Esophagus (tissue), 2 donors: ENCODE measurements around the gene CERCAM. TPM values are rescaled to one million over a fixed set of nuclear protein-coding genes. Genes with fewer than 3 reads are reported as not detected.
"Not testable (repeated sequence)": the region's sequence is repeated elsewhere in the genome, so short reads cannot be mapped to it uniquely, and the experiment has no call there.

Experiments
- H3K27ac ChIP-seq, 2 donors: one replicate each; pipeline ENCODE4 v1.5.1; 2013; ENCODE audit warnings: low read depth in 2 of 2, mild to moderate bottlenecking in 2 of 2, inconsistent platforms in 1 of 2, low read length in 1 of 2, moderate library complexity in 1 of 2
- H3K27me3 ChIP-seq, 2 donors: one replicate each; pipeline ENCODE4 v1.6.1; 2013; ENCODE audit warnings: low read length in 2 of 2, control low read depth in 1 of 2, mild to moderate bottlenecking in 1 of 2; ENCODE audit not compliant: insufficient read depth in 2 of 2, control insufficient read depth in 1 of 2
- H3K36me3 ChIP-seq, 2 donors: one replicate each; pipeline ENCODE4 v1.6.1; 2013; ENCODE audit warnings: low read length in 1 of 2; ENCODE audit not compliant: control insufficient read depth in 2 of 2, insufficient read depth in 2 of 2
- H3K4me1 ChIP-seq, 2 donors: one replicate each; pipeline ENCODE4 v1.6.1; 2013; ENCODE audit warnings: low read length in 1 of 2; ENCODE audit not compliant: control insufficient read depth in 2 of 2, insufficient read depth in 2 of 2
- H3K4me3 ChIP-seq, 2 donors: one replicate each; pipeline ENCODE4 v1.5.1; 2013; ENCODE audit warnings: low read length in 2 of 2, mild to moderate bottlenecking in 2 of 2, low read depth in 1 of 2, moderate library complexity in 1 of 2
- H3K9me3 ChIP-seq, 2 donors: one replicate each; pipeline ENCODE4 v1.6.1; 2013; ENCODE audit warnings: mild to moderate bottlenecking in 2 of 2, low read depth in 1 of 2, low read length in 1 of 2, moderate library complexity in 1 of 2; ENCODE audit not compliant: control insufficient read depth in 2 of 2, insufficient read depth in 1 of 2
- WGBS, 2 donors: extraction: QIAGEN DNeasy Blood & Tissue Kit; methylation state at CpG; one replicate each; pipeline ENCODE4 v1.1.7; 2013; 5-methylcytosine and 5-hydroxymethylcytosine counted together
- polyA plus RNA-seq, 2 donors: library from polyadenylated mRNA; stranded (reverse); fragments of 200-250 nt; gene quantifications; one replicate each; pipeline ENCODE4 v1.2.3, GENCODE V29; 2013
- donor health status: healthy with polysubstance abuse.
- donor health status: Bipolar disorder and iron deficiency.

Gene CERCAM
- polyA plus RNA-seq, 2 donors = 7.2 to 9.6 TPM

DNA sequence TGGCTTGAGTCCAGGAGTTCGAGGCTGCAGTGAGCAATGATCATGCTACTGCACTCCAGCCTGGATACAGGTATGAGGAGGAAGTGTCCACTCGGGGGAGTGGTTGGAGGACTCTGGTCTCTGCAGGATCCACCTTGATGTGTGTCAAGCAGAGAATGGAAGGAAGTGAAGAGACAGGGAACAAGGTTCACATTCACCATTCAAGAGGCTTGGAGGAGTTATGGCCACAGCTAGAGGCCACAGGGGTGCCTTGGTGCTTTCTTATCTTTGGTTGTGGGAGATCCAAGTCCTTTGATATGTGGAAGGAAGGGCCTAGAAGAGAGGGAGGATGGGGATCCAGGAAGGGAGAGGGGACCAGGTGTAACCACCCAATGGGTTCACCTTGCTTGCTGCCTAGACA lies 5.4 kb upstream of the CERCAM start:
- Histone ChIP-seq H3K4me3 (no peak overlapping the region), H3K36me3 (no peaks in the 10 kb centered on the region), H3K9me3 (no peaks in the 10 kb centered on the region), H3K27ac (no peak overlapping the region), H3K4me1 (peaks cover 4 to 7% of the 10 kb centered on the region in 2 donors), H3K27me3 (no peaks in the 10 kb centered on the region)
- 73 to 74% methylated on average over 2 of the region's 2 CpGs for WGBS, 2 donors

DNA sequence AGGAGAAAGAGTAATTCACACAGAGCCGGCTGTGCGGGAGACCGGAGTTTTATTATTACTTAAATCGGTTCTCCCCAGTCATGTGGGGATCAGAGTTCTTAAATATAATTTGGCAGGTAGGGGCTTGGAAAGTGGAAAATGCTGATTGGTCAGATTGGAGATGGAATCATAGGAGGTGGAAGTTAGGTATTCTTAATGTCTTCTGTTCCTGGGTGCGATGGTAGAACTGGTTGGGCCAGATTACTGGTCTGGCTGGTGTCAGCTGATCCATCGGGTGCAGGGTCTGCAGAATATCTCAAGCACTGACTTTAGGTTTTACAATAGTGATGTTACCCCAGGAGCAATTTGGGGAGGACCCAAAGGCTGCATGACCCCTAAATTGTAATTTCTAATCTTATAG lies 4.6 kb upstream of the CERCAM start:
- H3K27ac ChIP-seq = no peak overlapping the region
- H3K36me3 ChIP-seq = no peaks in the 10 kb centered on the region
- no peaks in the 10 kb centered on the region for H3K9me3 ChIP-seq
- no peak overlapping the region for H3K4me3 ChIP-seq
- H3K27me3 ChIP-seq = no peaks in the 10 kb centered on the region
- WGBS, 2 donors = 33 to 36% methylated on average over 6 of the region's 6 CpGs
- peaks cover 4 to 7% of the 10 kb centered on the region in 2 donors for H3K4me1 ChIP-seq

DNA sequence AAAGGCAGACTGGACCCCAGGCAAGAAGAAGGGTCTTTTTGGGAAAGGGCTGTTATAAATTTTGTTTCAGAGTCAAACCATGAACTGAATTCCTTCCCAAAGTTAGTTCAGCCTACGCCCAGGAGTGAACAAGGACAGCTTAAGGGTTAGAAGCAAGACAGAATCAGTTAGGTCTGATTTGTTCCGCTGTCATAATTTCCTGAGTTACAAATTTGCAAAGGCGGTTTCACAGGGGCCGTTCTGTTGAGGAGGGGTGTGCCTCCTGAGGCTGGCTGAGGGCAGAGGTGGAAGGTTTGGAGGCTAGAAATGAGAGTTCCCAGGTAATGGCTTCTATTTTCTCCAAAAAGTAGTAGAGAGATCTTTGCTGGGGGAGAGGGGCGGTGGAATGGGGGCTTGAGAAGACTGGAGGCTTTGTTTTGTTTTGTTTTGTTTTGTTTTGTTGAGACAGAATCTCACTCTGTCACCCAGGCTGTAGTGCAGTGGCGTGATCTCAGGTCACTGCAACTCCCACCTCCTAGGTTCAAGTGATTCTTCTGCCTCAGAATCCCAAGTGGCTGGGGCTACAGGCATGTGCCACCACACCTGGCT lies 4.1 kb upstream of the CERCAM start:
- H3K36me3 ChIP-seq = no peaks in the 10 kb centered on the region
- no peaks in the 10 kb centered on the region for H3K9me3 ChIP-seq
- H3K4me3 ChIP-seq = no peak overlapping the region
- 63 to 71% methylated on average over 6 of the region's 6 CpGs for WGBS, 2 donors
- no peaks in the 10 kb centered on the region for H3K27me3 ChIP-seq
- no peak overlapping the region for H3K27ac ChIP-seq
- peaks cover 4 to 7% of the 10 kb centered on the region in 2 donors for H3K4me1 ChIP-seq

DNA sequence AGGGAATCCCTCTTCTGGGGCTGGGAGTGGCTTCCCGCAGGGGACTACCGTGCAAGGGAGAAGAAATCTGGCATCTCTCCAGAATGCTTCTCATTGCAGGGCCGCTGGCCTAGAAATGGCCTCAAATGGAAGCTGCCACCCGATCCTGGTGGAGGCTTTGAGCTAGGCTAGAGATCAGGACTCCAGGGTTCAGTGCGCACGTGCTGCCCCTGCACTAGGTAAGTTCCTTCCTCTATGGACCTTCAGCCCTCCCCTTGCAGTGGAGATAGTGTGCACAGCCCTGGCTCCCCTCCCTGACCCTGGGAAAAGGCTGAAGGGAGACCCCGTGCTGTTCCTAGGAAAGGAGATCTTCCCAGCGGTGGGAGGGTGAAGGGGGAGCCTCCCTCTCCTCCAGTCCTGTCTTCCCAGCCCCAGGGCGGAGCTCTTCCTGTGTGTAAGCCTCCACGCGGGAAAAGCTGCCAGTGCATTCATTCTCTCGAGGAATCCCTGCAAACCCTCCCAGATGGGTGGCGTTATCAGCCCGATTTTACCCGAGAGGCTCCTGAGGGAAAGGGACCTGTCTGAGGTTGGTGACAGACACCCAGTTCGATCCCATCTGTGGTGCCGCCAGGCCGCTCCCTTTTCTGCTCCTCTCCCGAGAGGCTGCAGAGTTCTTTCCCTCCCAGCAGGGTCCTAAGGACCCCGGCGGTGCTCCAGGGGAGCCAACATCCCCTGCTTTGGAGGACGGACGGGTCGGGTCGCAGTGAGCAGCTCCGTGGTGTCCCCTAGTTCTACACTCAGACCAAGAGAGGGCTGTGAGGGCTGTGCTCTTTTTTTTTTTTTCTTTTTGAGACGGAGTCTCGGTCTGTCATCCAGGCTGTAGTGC lies 1.4 kb upstream of the CERCAM start:
- H3K27ac ChIP-seq = no peak overlapping the region
- peaks cover 0 to 2% of the 10 kb centered on the region in 2 donors for H3K36me3 ChIP-seq
- WGBS, 2 donors = 8 to 11% methylated on average over 27 to 28 of the region's 28 CpGs
- no peaks in the 10 kb centered on the region for H3K27me3 ChIP-seq
- peaks cover 4 to 7% of the 10 kb centered on the region in 2 donors for H3K4me1 ChIP-seq
- H3K9me3 ChIP-seq = no peaks in the 10 kb centered on the region
- H3K4me3 ChIP-seq = peak overlapping the region in 1 of 2 donors; percentile 64

DNA sequence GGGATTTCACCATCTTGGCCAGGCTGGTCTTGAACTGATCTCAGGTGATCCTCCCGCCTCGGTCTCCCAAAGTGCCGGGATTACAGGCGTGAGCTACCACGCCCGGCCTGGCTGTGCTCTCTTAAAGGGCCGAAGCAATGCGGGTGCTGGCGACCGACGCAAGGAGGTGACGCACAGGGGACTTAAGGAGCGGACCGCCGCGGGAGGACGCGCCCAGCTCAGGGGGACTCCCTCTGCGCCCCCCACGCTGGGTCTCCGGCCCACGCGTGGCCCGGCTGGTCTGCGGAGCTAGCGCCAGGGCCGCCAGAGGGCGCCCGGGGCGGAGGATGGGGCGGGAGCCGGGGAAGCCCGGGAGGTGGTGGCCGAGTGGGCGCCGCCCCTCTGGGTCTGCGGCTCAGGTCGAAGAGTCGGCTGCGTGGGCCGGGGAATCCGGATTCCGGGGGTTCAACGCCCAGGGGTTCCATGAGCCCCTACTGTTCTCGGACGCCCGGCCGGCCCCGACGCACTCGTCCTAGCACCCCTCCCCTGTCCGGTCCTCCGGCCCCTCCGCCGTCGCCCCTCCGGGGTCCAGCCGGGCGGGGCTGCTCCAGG lies 502 bp upstream of the CERCAM start:
- peak overlapping the region; percentile 34 to 75 for H3K27ac ChIP-seq

DNA sequence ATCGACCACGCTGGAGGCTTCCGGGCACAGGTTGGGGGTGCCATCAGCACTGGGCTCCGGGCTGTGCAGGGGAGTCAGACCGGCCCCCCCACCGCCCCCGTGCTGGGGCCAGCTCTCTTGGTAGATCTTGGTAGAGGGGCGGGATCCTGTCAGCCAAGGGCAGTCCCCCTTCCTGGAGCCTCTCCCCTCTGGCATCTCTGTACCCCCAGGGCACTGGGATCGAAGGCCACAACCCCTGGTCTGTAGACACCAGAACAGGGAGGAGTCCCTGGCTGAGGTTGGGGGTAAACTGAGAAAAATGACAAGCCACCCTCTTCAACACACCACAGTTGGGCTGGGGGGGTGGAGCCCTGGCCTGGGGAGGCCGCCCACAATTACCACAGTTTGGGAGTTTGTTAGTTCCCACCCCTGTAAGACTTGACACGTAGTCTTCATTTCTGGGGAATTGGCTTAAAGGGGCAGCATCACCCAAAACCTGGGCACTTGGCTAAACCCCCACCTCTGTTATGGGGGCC lies 882 bp downstream of the CERCAM start:
- Histone ChIP-seq H3K36me3 (peaks cover 0 to 4% of the 10 kb centered on the region in 2 donors), H3K27ac (peak overlapping the region in 1 of 2 donors; percentile 44), H3K9me3 (no peaks in the 10 kb centered on the region), H3K4me1 (peaks cover 4 to 7% of the 10 kb centered on the region in 2 donors), H3K27me3 (no peaks in the 10 kb centered on the region), H3K4me3 (peak overlapping the region; percentile 62 to 64)
- 34 to 39% methylated on average over 11 of the region's 11 CpGs for WGBS, 2 donors

More for the DNA sequence above, 502 bp upstream of the CERCAM start:
- WGBS, 2 donors = 0 to 1% methylated on average over 59 of the region's 59 CpGs
- Histone ChIP-seq H3K4me1 (peaks cover 4 to 7% of the 10 kb centered on the region in 2 donors), H3K36me3 (peaks cover 0 to 4% of the 10 kb centered on the region in 2 donors), H3K4me3 (peak overlapping the region; percentile 62 to 64), H3K9me3 (no peaks in the 10 kb centered on the region), H3K27me3 (no peaks in the 10 kb centered on the region)

DNA sequence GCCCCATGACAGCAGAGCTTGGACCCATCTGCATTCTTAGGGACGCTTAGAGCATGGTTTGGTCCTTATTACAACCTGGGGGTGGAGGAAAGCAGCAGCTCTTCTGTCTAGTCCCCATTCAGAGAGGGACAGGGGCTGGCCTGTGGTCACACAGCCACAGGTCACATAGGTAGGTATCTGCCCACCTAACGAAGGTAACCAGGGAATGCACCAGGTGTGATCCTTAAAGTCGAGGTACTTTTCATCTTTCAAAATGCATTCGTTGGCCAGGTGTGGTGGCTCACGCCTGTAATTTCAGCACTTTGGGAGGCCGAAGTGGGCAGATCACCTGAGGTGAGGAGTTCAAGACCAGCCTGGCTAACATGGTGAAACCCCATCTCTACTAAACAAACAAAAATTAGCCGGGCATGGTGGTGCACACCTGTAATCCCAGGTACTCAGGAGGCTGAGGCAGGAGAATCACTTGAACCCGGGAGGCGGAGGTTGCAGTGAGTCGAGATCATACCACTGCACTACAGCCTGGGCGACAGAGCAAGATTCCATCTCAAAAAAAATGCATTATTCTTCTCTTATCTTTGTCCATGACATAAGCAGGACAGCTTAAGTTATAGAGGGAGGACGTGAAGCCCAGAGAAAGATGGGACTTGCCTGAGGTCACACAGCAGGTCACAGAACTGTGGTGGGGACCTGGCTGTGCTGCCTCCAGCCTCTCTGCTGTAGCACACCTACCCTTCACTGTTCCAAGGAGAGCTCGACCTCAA lies 1.5 kb downstream of the CERCAM start:
- not testable (repeated sequence) for H3K4me1 ChIP-seq, H3K27me3 ChIP-seq, H3K4me3 ChIP-seq, H3K36me3 ChIP-seq, H3K9me3 ChIP-seq, H3K27ac ChIP-seq
- WGBS, 2 donors = 86 to 90% methylated on average over 13 of the region's 13 CpGs

DNA sequence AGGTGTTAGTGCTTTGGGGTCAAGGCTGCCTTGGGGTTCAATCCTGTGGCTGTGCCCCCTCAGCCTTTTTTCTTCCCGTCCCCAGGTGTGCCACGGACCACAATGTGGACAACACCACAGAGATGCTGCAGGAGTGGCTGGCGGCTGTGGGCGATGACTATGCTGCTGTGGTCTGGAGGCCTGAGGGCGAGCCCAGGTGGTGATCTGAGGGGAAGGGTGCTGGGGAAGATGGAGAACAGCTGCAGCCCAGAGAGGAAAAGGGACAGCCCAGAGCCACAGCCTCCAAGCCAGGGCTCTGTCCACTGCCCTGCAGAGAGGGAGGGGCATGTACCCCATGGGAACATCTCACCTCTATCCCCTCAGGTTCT lies 2.1 kb downstream of the CERCAM start:
- 88 to 91% methylated on average over 5 of the region's 5 CpGs for WGBS, 2 donors
- H3K27me3 ChIP-seq = no peaks in the 10 kb centered on the region

DNA sequence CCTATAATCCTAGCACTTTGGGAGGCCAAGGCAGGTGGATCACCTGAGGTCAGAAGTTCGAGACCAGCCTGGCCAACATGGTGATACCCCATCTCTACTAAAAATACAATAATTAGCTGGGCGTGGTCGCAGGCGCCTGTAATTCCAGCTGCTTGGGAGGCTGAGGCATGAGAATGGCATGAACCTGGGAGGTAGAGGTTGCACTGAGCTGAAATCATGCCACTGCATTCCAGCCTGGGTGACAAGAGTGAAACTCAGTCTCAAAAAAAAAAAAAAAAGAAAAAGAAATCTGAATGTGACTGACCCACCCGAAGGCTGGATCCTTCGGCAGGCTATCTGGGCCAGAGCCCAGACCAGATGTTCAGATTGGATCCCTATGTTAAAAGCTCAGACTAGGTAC lies 2.7 kb downstream of the CERCAM start:
- not testable (repeated sequence) for H3K27ac ChIP-seq, H3K36me3 ChIP-seq, H3K4me1 ChIP-seq, H3K4me3 ChIP-seq, H3K9me3 ChIP-seq, H3K27me3 ChIP-seq
- 70 to 77% methylated on average over 6 of the region's 6 CpGs for WGBS, 2 donors

More for the DNA sequence above, 2.1 kb downstream of the CERCAM start:
- peaks cover 4 to 7% of the 10 kb centered on the region in 2 donors for H3K4me1 ChIP-seq
- H3K9me3 ChIP-seq = no peaks in the 10 kb centered on the region
- peaks cover 0 to 4% of the 10 kb centered on the region in 2 donors for H3K36me3 ChIP-seq
- H3K4me3 ChIP-seq = no peak overlapping the region
- no peak overlapping the region for H3K27ac ChIP-seq
